ENCODE data around the gene RAPGEF2. TPM values are rescaled to one million over a fixed set of nuclear protein-coding genes. Genes with fewer than 3 reads are reported as not detected.

RAPGEF2 gene
- total and polyA plus RNA-seq, 2 donors (not counting 3 experiments of a cell fraction or from before 2014, with no cell fraction given), result 28.7 to 55.2 TPM

DNA sequence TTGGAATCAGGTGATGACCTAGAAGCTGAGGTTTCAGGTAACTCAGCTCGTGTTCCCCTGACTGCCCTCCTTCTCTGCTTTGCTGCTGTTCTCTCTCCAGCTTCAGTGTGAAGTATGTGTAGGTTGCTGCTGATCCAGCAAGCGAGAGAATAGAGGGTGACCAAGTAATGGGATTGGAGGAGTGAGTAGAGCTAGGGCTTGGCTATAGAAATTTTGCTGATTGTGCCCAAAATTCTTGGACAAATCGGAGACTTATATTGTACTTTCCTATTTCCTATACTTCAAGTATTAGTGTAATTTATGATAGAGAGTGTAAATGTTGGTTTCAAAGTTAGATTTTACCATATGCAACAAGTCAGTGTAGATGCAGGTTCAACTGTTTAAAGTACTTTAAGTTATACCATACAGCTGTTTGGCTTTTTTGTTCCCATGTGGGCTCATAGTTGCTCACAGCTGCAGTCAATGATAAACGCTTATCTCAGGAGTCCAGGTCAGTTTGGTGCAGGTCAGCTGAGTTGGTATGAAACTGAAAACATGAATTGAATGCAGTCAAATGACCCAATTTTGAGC lies 48.0 kb downstream of the RAPGEF2 start:
- Histone ChIP-seq H4K20me1 (replicated peaks; ENCODE audit: control insufficient read depth, extremely low read depth, insufficient read depth, low read length) (peaks cover 15% of the 10 kb centered on the region), H2AFZ (ENCODE audit: low read depth, low read length) (no peak overlapping the region), H3K27ac (ENCODE audit: insufficient read depth, low read depth, low read length) (no peak overlapping the region), H3K9ac (replicated peaks; ENCODE audit: extremely low read depth, insufficient read depth, low read length) (no peak overlapping the region), H3K36me3 (ENCODE audit: control insufficient read depth in 2 of 2, extremely low read depth in 1 of 2, insufficient read depth in 2 of 2, low read length in 2 of 2) (no peaks in the 10 kb centered on the region), H3K4me2 (ENCODE audit: insufficient read depth, low read length) (no peak overlapping the region), H3K4me3 (replicated peaks in 1 of 3; ENCODE audit: insufficient read depth in 1 of 3, low read depth in 1 of 3, low read length in 3 of 3) (no peak overlapping the region), H3K4me1 (ENCODE audit: control insufficient read depth, extremely low read depth, insufficient read depth, low read length) (no peaks in the 10 kb centered on the region), H3K9me1 (replicated peaks; ENCODE audit: control insufficient read depth, extremely low read depth, insufficient read depth, low read length) (no peaks in the 10 kb centered on the region), H3K9me3 (replicated peaks; ENCODE audit: control insufficient read depth, insufficient read depth, low read length) (no peaks in the 10 kb centered on the region), H3K27me3 (ENCODE audit: control insufficient read depth in 2 of 2, insufficient read depth in 2 of 2, low read length in 2 of 2) (no peaks in the 10 kb centered on the region), H3K79me2 (ENCODE audit: control insufficient read depth, insufficient read depth, low read length) (peaks cover 61% of the 10 kb centered on the region)
- ChIA-PET POLR2A (no interaction called here), CTCF (no interaction called here)
- TF ChIP-seq, protein P1, sequence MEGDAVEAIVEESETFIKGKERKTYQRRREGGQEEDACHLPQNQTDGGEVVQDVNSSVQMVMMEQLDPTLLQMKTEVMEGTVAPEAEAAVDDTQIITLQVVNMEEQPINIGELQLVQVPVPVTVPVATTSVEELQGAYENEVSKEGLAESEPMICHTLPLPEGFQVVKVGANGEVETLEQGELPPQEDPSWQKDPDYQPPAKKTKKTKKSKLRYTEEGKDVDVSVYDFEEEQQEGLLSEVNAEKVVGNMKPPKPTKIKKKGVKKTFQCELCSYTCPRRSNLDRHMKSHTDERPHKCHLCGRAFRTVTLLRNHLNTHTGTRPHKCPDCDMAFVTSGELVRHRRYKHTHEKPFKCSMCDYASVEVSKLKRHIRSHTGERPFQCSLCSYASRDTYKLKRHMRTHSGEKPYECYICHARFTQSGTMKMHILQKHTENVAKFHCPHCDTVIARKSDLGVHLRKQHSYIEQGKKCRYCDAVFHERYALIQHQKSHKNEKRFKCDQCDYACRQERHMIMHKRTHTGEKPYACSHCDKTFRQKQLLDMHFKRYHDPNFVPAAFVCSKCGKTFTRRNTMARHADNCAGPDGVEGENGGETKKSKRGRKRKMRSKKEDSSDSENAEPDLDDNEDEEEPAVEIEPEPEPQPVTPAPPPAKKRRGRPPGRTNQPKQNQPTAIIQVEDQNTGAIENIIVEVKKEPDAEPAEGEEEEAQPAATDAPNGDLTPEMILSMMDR (IDR thresholded peaks at IDR 0.05; ENCODE audit: extremely low read depth in 1 of 2, insufficient read depth in 1 of 2, low read depth in 1 of 2, low read length in 2 of 2), result no peak
- dilution Hi-C loops (cut with MboI; ENCODE audit: extremely low pct_ligation_motif_present, low sequenced_read_pairs), result no loop called here
- peak; percentile 62 for DNase-seq (ENCODE audit: low read depth, low spot score)
- no TSS peak for BruUV-seq (replicated peaks)
- FAIRE-seq, result no peak
- intact Hi-C loops (cut with micrococcal nuclease), result no loop called here

DNA sequence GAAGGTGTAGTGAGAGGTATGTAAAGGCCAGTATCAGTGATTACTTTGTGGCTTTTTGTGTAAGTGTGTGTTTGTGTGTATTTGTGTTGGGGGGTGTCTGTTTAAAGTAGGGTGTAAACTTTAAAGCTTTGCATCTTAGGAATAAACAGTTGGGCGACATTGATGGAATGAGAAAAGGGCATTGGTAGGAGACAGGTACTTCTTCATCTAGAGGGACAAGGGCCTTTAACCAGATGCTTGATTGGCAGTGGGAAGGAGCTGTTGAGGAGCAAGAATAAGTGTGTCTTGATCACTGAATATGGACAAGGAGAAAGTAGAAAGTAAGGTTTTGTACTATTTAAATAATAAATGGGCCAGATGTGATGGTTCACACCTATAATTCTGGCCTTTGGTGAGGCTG lies 48.8 kb downstream of the RAPGEF2 start:
- Histone ChIP-seq H3K36me3 (ENCODE audit: control insufficient read depth in 2 of 2, extremely low read depth in 1 of 2, insufficient read depth in 2 of 2, low read length in 2 of 2) (no peaks in the 10 kb centered on the region), H3K9me3 (replicated peaks; ENCODE audit: control insufficient read depth, insufficient read depth, low read length) (no peaks in the 10 kb centered on the region), H3K79me2 (ENCODE audit: control insufficient read depth, insufficient read depth, low read length) (peaks cover 60% of the 10 kb centered on the region), H3K9ac (replicated peaks; ENCODE audit: extremely low read depth, insufficient read depth, low read length) (no peak overlapping the region), H2AFZ (ENCODE audit: low read depth, low read length) (no peak overlapping the region), H3K27ac (ENCODE audit: insufficient read depth, low read depth, low read length) (no peak overlapping the region), H3K4me3 (replicated peaks in 1 of 3; ENCODE audit: insufficient read depth in 1 of 3, low read depth in 1 of 3, low read length in 3 of 3) (no peak overlapping the region), H3K4me1 (ENCODE audit: control insufficient read depth, extremely low read depth, insufficient read depth, low read length) (no peaks in the 10 kb centered on the region), H3K4me2 (ENCODE audit: insufficient read depth, low read length) (no peak overlapping the region), H3K9me1 (replicated peaks; ENCODE audit: control insufficient read depth, extremely low read depth, insufficient read depth, low read length) (no peaks in the 10 kb centered on the region), H3K27me3 (ENCODE audit: control insufficient read depth in 2 of 2, insufficient read depth in 2 of 2, low read length in 2 of 2) (no peaks in the 10 kb centered on the region), H4K20me1 (replicated peaks; ENCODE audit: control insufficient read depth, extremely low read depth, insufficient read depth, low read length) (peaks cover 15% of the 10 kb centered on the region)
- ChIA-PET POLR2A (no interaction called here), CTCF (interaction anchor here (0.8 to 1.2 kb wide), 2 partner anchors 9 to 22 kb away, joined by 3 read pairs; no protein-coding TSS in a partner anchor)
- dilution Hi-C loops (cut with MboI; ENCODE audit: extremely low pct_ligation_motif_present, low sequenced_read_pairs) (no loop called here), intact Hi-C loops (cut with micrococcal nuclease) (no loop called here)
- FAIRE-seq, result no peak
- BruUV-seq (replicated peaks), result no TSS peak
- TF ChIP-seq POLR2A (IDR thresholded peaks at IDR 0.05; ENCODE audit: low read depth, low read length) (no peak), JUN (IDR thresholded peaks at IDR 0.05; ENCODE audit: borderline replicate concordance, insufficient read depth, insufficient read length, low read depth) (no peak), MYC (IDR thresholded peaks at IDR 0.05; ENCODE audit: low read depth, low read length) (no peak), EZH2 (IDR thresholded peaks at IDR 0.05; ENCODE audit: borderline replicate concordance, low read depth, low read length, severe bottlenecking) (no peak), POLR2AphosphoS5 (IDR thresholded peaks at IDR 0.05; ENCODE audit: insufficient read depth, low read depth, low read length) (no peak), FOS (IDR thresholded peaks at IDR 0.05; ENCODE audit: borderline replicate concordance, insufficient read depth, low read length) (no peak), GATA2 (IDR thresholded peaks at IDR 0.05; ENCODE audit: insufficient read depth, insufficient read length, low read depth, low read length) (no peak)
- TF ChIP-seq, protein P2, sequence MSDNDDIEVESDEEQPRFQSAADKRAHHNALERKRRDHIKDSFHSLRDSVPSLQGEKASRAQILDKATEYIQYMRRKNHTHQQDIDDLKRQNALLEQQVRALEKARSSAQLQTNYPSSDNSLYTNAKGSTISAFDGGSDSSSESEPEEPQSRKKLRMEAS (IDR thresholded peaks at IDR 0.05; ENCODE audit: insufficient read depth, insufficient read length), result no peak
- TF ChIP-seq, protein P1 (IDR thresholded peaks at IDR 0.05; ENCODE audit: extremely low read depth in 1 of 2, insufficient read depth in 1 of 2, low read depth in 1 of 2, low read length in 2 of 2), result no peak
- no peak for DNase-seq (ENCODE audit: low read depth, low spot score)
